HG02870 (cell line): Measurements from ENCODE around the gene OR2V2.
"Not testable (repeated sequence)": the region's sequence is repeated elsewhere in the genome, so short reads cannot be mapped to it uniquely, and the experiment has no call there.

Source experiments
- ATAC-seq: cut with Tn5 transposase; IDR thresholded peaks from one replicate; pipeline ENCODE4 v1.9.1; 2021; ENCODE audit warnings: mild to moderate bottlenecking, moderate library complexity; ENCODE audit not compliant: unreplicated experiment

The OR2V2 gene

GRCh38 chr5:181146927-181147636 is at the start of gene OR2V2:
Gene OR2V2, plus strand, starts transcription at chr5:181147586. Its CDS starts 7,357 bp downstream, at chr5:181154943.
- not testable (repeated sequence) for ATAC-seq

GRCh38 chr5:181097759-181098491 is 49.5 kb upstream of the OR2V2 start:
- ATAC-seq: not testable (repeated sequence)

- ATAC-seq: no peak
Observed at GRCh38 chr5:181098762-181099601, 48.4 kb upstream of the OR2V2 start.

GRCh38 chr5:181099602-181100086 is 47.7 kb upstream of the OR2V2 start:
- ATAC-seq: no peak

GRCh38 chr5:181100121-181100875 is 47.1 kb upstream of the OR2V2 start:
- ATAC-seq: no peak

- ATAC-seq: not testable (repeated sequence)
Observed at GRCh38 chr5:181101030-181101641, 46.2 kb upstream of the OR2V2 start.

- ATAC-seq: not testable (repeated sequence)
Observed at GRCh38 chr5:181101930-181102674, 45.3 kb upstream of the OR2V2 start.

- ATAC-seq: not testable (repeated sequence)
Observed at GRCh38 chr5:181104259-181104568, 43.2 kb upstream of the OR2V2 start.

- not testable (repeated sequence) for ATAC-seq
Observed at GRCh38 chr5:181104606-181105390, 42.6 kb upstream of the OR2V2 start.

GRCh38 chr5:181105391-181106025 is 41.9 kb upstream of the OR2V2 start:
- ATAC-seq: no peak

GRCh38 chr5:181107699-181108098 is 39.7 kb upstream of the OR2V2 start:
- ATAC-seq: no peak

GRCh38 chr5:181108578-181109165 is 38.7 kb upstream of the OR2V2 start:
- ATAC-seq: no peak

- ATAC-seq: no peak
Observed at GRCh38 chr5:181109489-181110013, 37.8 kb upstream of the OR2V2 start.

- ATAC-seq: no peak
Observed at GRCh38 chr5:181111010-181111409, 36.4 kb upstream of the OR2V2 start.

- ATAC-seq: no peak
Observed at GRCh38 chr5:181112476-181112875, 34.9 kb upstream of the OR2V2 start.

- ATAC-seq: not testable (repeated sequence)
Observed at GRCh38 chr5:181113572-181113971, 33.8 kb upstream of the OR2V2 start.

GRCh38 chr5:181114284-181114843 is 33.0 kb upstream of the OR2V2 start:
- ATAC-seq: no peak
